Sigmoid colon (tissue), 7 donors: ENCODE measurements around the gene AATK. TPM values are rescaled to one million over a fixed set of nuclear protein-coding genes. Genes with fewer than 3 reads are reported as not detected.

Experiments
- DNase-seq: peaks from one replicate; pipeline ENCODE4 v3.0.0-alpha.2; 2019
- H3K27ac ChIP-seq, 4 donors: fragments of 200-600 bp; sonication (generic); one replicate each; pipeline ENCODE4 v1.5.1; 2016 to 2019; ENCODE audit warnings: mild to moderate bottlenecking in 1 of 4
- H3K27me3 ChIP-seq, 3 donors: fragments of 200-600 bp; sonication (generic); one replicate each; pipeline ENCODE4 v1.5.1; 2019; ENCODE audit warnings: mild to moderate bottlenecking in 1 of 3
- H3K36me3 ChIP-seq, 4 donors: fragments of 200-600 bp; sonication (generic); one replicate each; pipeline ENCODE4 v1.5.1; 2016 to 2019
- H3K4me1 ChIP-seq, 4 donors: fragments of 200-600 bp; sonication (generic); one replicate each; pipeline ENCODE4 v1.5.1; 2017 to 2019
- H3K4me3 ChIP-seq, 4 donors: fragments of 200-600 bp; sonication (generic); one replicate each; pipeline ENCODE4 v1.5.1; 2017 to 2019; ENCODE audit warnings: mild to moderate bottlenecking in 2 of 4, moderate library complexity in 1 of 4
- H3K9me3 ChIP-seq, 4 donors: fragments of 200-600 bp in 3 of 4; sonication (generic) in 3 of 4; one replicate each; pipeline versions ENCODE4 v1.5.1 to v1.6.1; 2013 to 2019
- CTCF ChIP-seq, 4 experiments: fragments of 450-650 bp in 3 of 4; fragments of 200-600 bp in 1 of 4; IDR thresholded peaks; one replicate each; pipeline ENCODE4 v1.5.1; 2016 to 2019; ENCODE audit warnings: antibody characterized with exemption in 4 of 4, mild to moderate bottlenecking in 3 of 4, moderate library complexity in 2 of 4
- EP300 ChIP-seq, 4 donors: sonication (generic); formaldehyde crosslinking; IDR thresholded peaks; one replicate each; pipeline ENCODE4 v1.6.1; 2017; ENCODE audit warnings: antibody characterized with exemption in 4 of 4
- POLR2A ChIP-seq, 2 donors: fragments of 450-650 bp; IDR thresholded peaks; one replicate each; pipeline ENCODE4 v1.6.1; 2016; ENCODE audit warnings: antibody characterized with exemption in 2 of 2, mild to moderate bottlenecking in 2 of 2, moderate library complexity in 2 of 2
- POLR2AphosphoS5 ChIP-seq, 4 donors: sonication (generic); formaldehyde crosslinking; IDR thresholded peaks; one replicate each; pipeline ENCODE4 v1.6.1; 2017; ENCODE audit warnings: antibody characterized with exemption in 4 of 4
- WGBS, 2 donors: extraction: QIAGEN DNeasy Blood & Tissue Kit; methylation state at CpG; one replicate each; pipeline ENCODE4 v1.1.7; 2013; 5-methylcytosine and 5-hydroxymethylcytosine counted together
- intact Hi-C: fragments of 100-400 bp; cut with DNase I; formaldehyde crosslinking; loops from one replicate; pipeline ENCODE4 v1.15.1; 2023
- polyA plus RNA-seq, 3 donors: library from polyadenylated mRNA; stranded (reverse); fragments of 200-250 nt; gene quantifications; one replicate each; pipeline ENCODE4 v1.2.3, GENCODE V29; 2013
- total RNA-seq, 4 donors: library from RNA; depleted of rRNA; stranded (reverse); fragments of >200 nt; gene quantifications; one replicate each; pipeline ENCODE4 v1.1.0, GENCODE V29; 2016
- donor health status: healthy with polysubstance abuse.
- donor health status: Bipolar disorder and iron deficiency.
- donor health status: healthy.

AATK gene
- total and polyA plus RNA-seq, 7 donors: 0.16 to 9.6 (median 4.2) TPM

- H3K9me3 ChIP-seq: no peaks in the 10 kb centered on the region
- DNase-seq: no peak
- no peak overlapping the region for H3K27ac ChIP-seq
- H3K4me1 ChIP-seq: no peaks in the 10 kb centered on the region
- TF ChIP-seq EP300 (IDR thresholded peaks at IDR 0.05): no peak
- no peak for TF ChIP-seq POLR2AphosphoS5 (IDR thresholded peaks at IDR 0.05)
- TF ChIP-seq POLR2A (IDR thresholded peaks at IDR 0.05): no peak
- TF ChIP-seq CTCF (IDR thresholded peaks at IDR 0.05): no peak
- WGBS, 2 donors: 90 to 92% methylated on average over 7 of the region's 7 CpGs
- intact Hi-C loops: no loop called here
- peaks cover 0 to 5% (median 0%) of the 10 kb centered on the region in 4 donors for H3K36me3 ChIP-seq
- H3K27me3 ChIP-seq: peaks cover 0 to 6% (median 0%) of the 10 kb centered on the region in 3 donors
- no peak overlapping the region for H3K4me3 ChIP-seq
Observed at GRCh38 chr17:81189016-81189415, 23.0 kb upstream of the AATK start.

- H3K4me3 ChIP-seq: no peak overlapping the region
- H3K4me1 ChIP-seq: no peaks in the 10 kb centered on the region
- TF ChIP-seq CTCF (IDR thresholded peaks at IDR 0.05): no peak
- TF ChIP-seq POLR2A (IDR thresholded peaks at IDR 0.05): no peak
- no peak for TF ChIP-seq POLR2AphosphoS5 (IDR thresholded peaks at IDR 0.05)
- TF ChIP-seq EP300 (IDR thresholded peaks at IDR 0.05): no peak
- peaks cover 0 to 5% (median 0%) of the 10 kb centered on the region in 4 donors for H3K36me3 ChIP-seq
- no peaks in the 10 kb centered on the region for H3K9me3 ChIP-seq
- 95 to 96% methylated on average over 12 of the region's 12 CpGs for WGBS, 2 donors
- peaks cover 0 to 9% (median 4%) of the 10 kb centered on the region in 3 donors for H3K27me3 ChIP-seq
- intact Hi-C loops: no loop called here
- DNase-seq: no peak
- no peak overlapping the region for H3K27ac ChIP-seq
Observed at GRCh38 chr17:81188491-81188840, 22.4 kb upstream of the AATK start.

DNA sequence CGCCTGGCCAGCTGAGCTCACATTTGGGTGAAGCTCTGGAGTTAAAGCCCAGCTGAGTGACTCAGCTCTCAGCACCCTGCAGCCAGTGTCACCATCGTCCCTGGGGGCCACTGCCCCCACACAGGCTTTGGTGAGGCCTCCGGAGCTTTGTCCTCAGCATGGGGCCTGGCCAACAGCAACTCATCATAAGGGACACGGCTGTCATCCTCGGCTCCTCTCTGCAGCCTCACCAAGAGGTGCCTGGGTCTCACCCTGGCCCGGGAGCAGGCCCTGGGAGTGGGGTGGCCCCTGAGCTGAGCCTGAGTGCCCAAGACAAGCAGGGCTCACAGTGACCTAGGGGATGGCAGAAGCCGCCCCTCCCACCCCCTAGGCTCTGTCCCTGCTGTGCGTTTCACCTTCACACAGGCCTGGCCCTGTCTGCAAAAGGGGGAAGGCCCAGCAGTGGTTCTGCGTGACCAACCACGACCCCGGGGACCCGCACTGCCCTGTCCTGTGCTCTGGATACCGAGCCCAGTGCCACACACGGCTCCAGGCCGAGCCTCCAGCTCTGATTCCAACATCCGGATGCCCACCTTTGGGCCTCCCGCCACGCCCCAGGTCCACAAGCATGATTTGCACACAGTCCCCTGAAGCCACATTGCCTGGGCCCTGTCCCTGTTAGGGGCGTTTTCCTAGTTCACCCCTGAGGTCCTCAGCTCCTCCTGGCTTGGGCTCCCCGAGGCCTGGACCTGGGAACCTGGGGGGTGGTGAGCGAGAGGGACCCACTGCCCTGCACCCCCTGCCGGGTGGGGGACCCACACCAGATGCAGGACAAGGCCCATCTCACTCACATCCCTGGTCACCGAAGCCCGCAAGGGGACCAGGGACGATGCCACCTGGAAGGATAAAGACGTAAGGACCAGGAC lies 21.8 kb upstream of the AATK start:
- TF ChIP-seq POLR2AphosphoS5 (IDR thresholded peaks at IDR 0.05): no peak
- no peak for TF ChIP-seq POLR2A (IDR thresholded peaks at IDR 0.05)
- TF ChIP-seq EP300 (IDR thresholded peaks at IDR 0.05): no peak
- no peak for TF ChIP-seq CTCF (IDR thresholded peaks at IDR 0.05)
- intact Hi-C loops: no loop called here

DNA sequence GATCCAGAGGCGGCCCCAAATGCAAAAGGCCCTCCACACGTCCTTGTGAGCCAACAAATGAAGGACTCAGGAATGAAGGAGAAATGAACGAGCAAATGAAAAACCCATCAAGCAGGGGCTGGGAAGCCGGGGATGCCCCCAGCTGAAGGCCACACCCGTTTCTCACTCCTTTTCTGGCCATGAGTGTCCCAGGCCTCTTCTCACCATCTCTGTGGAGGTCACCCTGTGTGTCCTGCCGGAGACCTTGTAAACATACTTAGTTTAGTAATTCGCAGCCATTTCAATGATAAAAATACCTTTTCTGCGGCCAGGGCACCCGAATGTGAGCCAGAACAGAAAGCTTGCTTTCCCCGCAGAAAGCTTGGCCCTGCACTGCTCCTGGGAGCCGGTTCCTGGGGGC lies 21.1 kb upstream of the AATK start:
- TF ChIP-seq EP300 (IDR thresholded peaks at IDR 0.05) (no peak), POLR2AphosphoS5 (IDR thresholded peaks at IDR 0.05) (no peak), POLR2A (IDR thresholded peaks at IDR 0.05) (no peak), CTCF (IDR thresholded peaks at IDR 0.05) (no peak)
- no peaks in the 10 kb centered on the region for H3K4me1 ChIP-seq
- peaks cover 0 to 5% (median 0%) of the 10 kb centered on the region in 4 donors for H3K36me3 ChIP-seq
- H3K9me3 ChIP-seq: no peaks in the 10 kb centered on the region
- DNase-seq: no peak
- H3K4me3 ChIP-seq: no peak overlapping the region
- intact Hi-C loops: no loop called here
- WGBS, 2 donors: 91 to 92% methylated on average over 11 of the region's 11 CpGs
- peaks cover 0 to 21% (median 9%) of the 10 kb centered on the region in 3 donors for H3K27me3 ChIP-seq
- no peak overlapping the region for H3K27ac ChIP-seq

More for the DNA sequence above, 21.8 kb upstream of the AATK start:
- Histone ChIP-seq H3K27ac (no peak overlapping the region), H3K9me3 (no peaks in the 10 kb centered on the region), H3K36me3 (peaks cover 0 to 5% (median 0%) of the 10 kb centered on the region in 4 donors), H3K27me3 (peaks cover 0 to 14% (median 9%) of the 10 kb centered on the region in 3 donors), H3K4me1 (no peaks in the 10 kb centered on the region), H3K4me3 (no peak overlapping the region)
- DNase-seq: no peak
- 88 to 90% methylated on average over 26 of the region's 26 CpGs for WGBS, 2 donors
